ENCODE results near the gene ZFYVE19. TPM values are rescaled to one million over a fixed set of nuclear protein-coding genes. Genes with fewer than 3 reads are reported as not detected.

ZFYVE19 gene
- total and polyA plus RNA-seq, 12 donors, result 11.9 to 29.2 (median 17.9) TPM

- Histone ChIP-seq H3K4me3 (no peak overlapping the region), H3K27me3 (peaks cover 0 to 10% (median 0%) of the 10 kb centered on the region in 7 donors), H3K36me3 (no peaks in the 10 kb centered on the region), H3K27ac (no peak overlapping the region), H3K9me3 (no peaks in the 10 kb centered on the region), H3K4me1 (no peaks in the 10 kb centered on the region)
- no peak for DNase-seq
- no peak for ATAC-seq
- intact Hi-C loops (cut with DNase I), result no loop called here
- TF ChIP-seq CTCF (IDR thresholded peaks at IDR 0.05), result no peak
- 57 to 72% methylated on average over 2 of the region's 2 CpGs for WGBS, 2 donors
These were observed 24.0 kb downstream of the ZFYVE19 start for GRCh38 chr15:40830884-40831283.

- WGBS, 2 donors, result 80 to 81% methylated on average over 1 of the region's 1 CpG
- Histone ChIP-seq H3K27me3 (peaks cover 0 to 6% (median 0%) of the 10 kb centered on the region in 7 donors), H3K9me3 (no peaks in the 10 kb centered on the region), H3K27ac (no peak overlapping the region), H3K4me3 (no peak overlapping the region), H3K36me3 (no peaks in the 10 kb centered on the region), H3K4me1 (no peaks in the 10 kb centered on the region)
- intact Hi-C loops (cut with DNase I), result no loop called here
- ATAC-seq (no peak), DNase-seq (no peak)
- TF ChIP-seq CTCF (IDR thresholded peaks at IDR 0.05), result no peak
These were observed 25.0 kb downstream of the ZFYVE19 start for GRCh38 chr15:40831861-40832260.

GRCh38 chr15:40832903-40833302, 26.0 kb downstream of the ZFYVE19 start:
- no peak for ATAC-seq
- Histone ChIP-seq H3K27ac (no peak overlapping the region), H3K4me1 (no peaks in the 10 kb centered on the region), H3K27me3 (peaks cover 0 to 6% (median 0%) of the 10 kb centered on the region in 7 donors), H3K4me3 (no peak overlapping the region), H3K9me3 (no peaks in the 10 kb centered on the region), H3K36me3 (no peaks in the 10 kb centered on the region)
- intact Hi-C loops (cut with DNase I), result no loop called here
- no peak for DNase-seq
- TF ChIP-seq CTCF (IDR thresholded peaks at IDR 0.05), result no peak

- H3K4me3 ChIP-seq, result no peak overlapping the region
- H3K9me3 ChIP-seq, result no peaks in the 10 kb centered on the region
- ATAC-seq (no peak), DNase-seq (no peak)
- H3K4me1 ChIP-seq, result no peaks in the 10 kb centered on the region
- no peaks in the 10 kb centered on the region for H3K27me3 ChIP-seq
- no peak overlapping the region for H3K27ac ChIP-seq
- TF ChIP-seq CTCF (IDR thresholded peaks at IDR 0.05), result no peak
- intact Hi-C loops (cut with DNase I), result no loop called here
- H3K36me3 ChIP-seq, result no peaks in the 10 kb centered on the region
- WGBS, 2 donors, result 93 to 100% methylated on average over 1 of the region's 1 CpG
These were observed 29.1 kb downstream of the ZFYVE19 start for GRCh38 chr15:40836020-40836419.

Measured in heart right ventricle (tissue), 16 donors.